HG03139 (cell line): ENCODE measurements around the gene HEPH.
"Not testable (repeated sequence)": the region's sequence is repeated elsewhere in the genome, so short reads cannot be mapped to it uniquely, and the experiment has no call there.

Experiments
- ATAC-seq: cut with Tn5 transposase; IDR thresholded peaks from one replicate; pipeline ENCODE4 v1.9.1; 2021; ENCODE audit not compliant: unreplicated experiment

Gene HEPH

GRCh38 chrX:66221856-66222255 lies 57.8 kb downstream of the HEPH start:
- no peak for ATAC-seq

- no peak for ATAC-seq
These were observed 68.2 kb downstream of the HEPH start for GRCh38 chrX:66232296-66232695.

- ATAC-seq: no peak
These were observed 69.2 kb downstream of the HEPH start for GRCh38 chrX:66233209-66233608.

- ATAC-seq: not testable (repeated sequence)
These were observed 69.9 kb downstream of the HEPH start for GRCh38 chrX:66233904-66234303.

GRCh38 chrX:66255359-66255967 lies 91.4 kb downstream of the HEPH start:
- ATAC-seq: no peak

GRCh38 chrX:66262807-66263206 lies 98.8 kb downstream of the HEPH start:
- ATAC-seq: no peak
